Heart left ventricle (tissue), 16 donors: ENCODE results near the gene COA1. TPM values are rescaled to one million over a fixed set of nuclear protein-coding genes. Genes with fewer than 3 reads are reported as not detected.
A peak's percentile ranks its signal among the peaks of the same experiment; 100 is the strongest.

ENCODE experiments used
- ATAC-seq, 4 donors: fragments of 200-7000 bp; cut with Tn5 transposase; one replicate each; pipeline ENCODE4 v1.9.1; 2020 to 2022; ENCODE audit warnings: moderate library complexity in 4 of 4, mild to moderate bottlenecking in 3 of 4, moderate number of reproducible peaks in 1 of 4
- DNase-seq, 5 donors: peaks; one replicate each; pipeline ENCODE4 v3.0.0-alpha.2; 2020
- H3K27ac ChIP-seq, 12 donors: fragments of 200-600 bp; sonication (generic) in 4 of 12; one replicate each; pipeline versions ENCODE4 v1.5.0 to v1.8.0; 2016 to 2022; ENCODE audit warnings: mild to moderate bottlenecking in 2 of 12
- H3K27me3 ChIP-seq, 9 donors: fragments of 200-600 bp; sonication (generic) in 2 of 9; one replicate each; pipeline versions ENCODE4 v1.5.1 to v1.8.0; 2016 to 2022; ENCODE audit warnings: mild to moderate bottlenecking in 3 of 9
- H3K36me3 ChIP-seq, 9 donors: fragments of 200-600 bp; sonication (generic) in 2 of 9; one replicate each; pipeline versions ENCODE4 v1.5.0 to v1.8.0; 2018 to 2022; ENCODE audit warnings: mild to moderate bottlenecking in 2 of 9
- H3K4me1 ChIP-seq, 12 donors: fragments of 200-600 bp; sonication (generic) in 4 of 12; one replicate each; pipeline versions ENCODE4 v1.5.0 to v1.8.0; 2016 to 2022; ENCODE audit warnings: mild to moderate bottlenecking in 3 of 12
- H3K4me3 ChIP-seq, 12 donors: fragments of 200-600 bp; sonication (generic) in 4 of 12; one replicate each; pipeline versions ENCODE4 v1.5.0 to v1.8.0; 2017 to 2022; ENCODE audit warnings: mild to moderate bottlenecking in 9 of 12, moderate library complexity in 4 of 12
- H3K9me3 ChIP-seq, 12 donors: fragments of 200-600 bp; sonication (generic) in 4 of 12; one replicate each; pipeline versions ENCODE4 v1.5.0 to v1.8.0; 2016 to 2022; ENCODE audit warnings: mild to moderate bottlenecking in 1 of 12
- POLR2A ChIP-seq, 2 donors: fragments of 450-650 bp; IDR thresholded peaks; one replicate each; pipeline ENCODE4 v1.6.1; 2017; ENCODE audit warnings: antibody characterized with exemption in 2 of 2, mild to moderate bottlenecking in 2 of 2, moderate library complexity in 2 of 2
- WGBS, 4 donors: extraction: QIAGEN DNeasy Blood & Tissue Kit in 2 of 4; methylation state at CpG; one replicate each; pipeline versions ENCODE4 v1.1.5 to v1.1.7; 2013 to 2018; 5-methylcytosine and 5-hydroxymethylcytosine counted together
- intact Hi-C, 10 donors: fragments of 100-400 bp; cut with DNase I; formaldehyde crosslinking; loops; one replicate each; pipeline versions ENCODE4 v1.11.1 to v1.14.2; 2022
- polyA plus RNA-seq, 2 donors: library from polyadenylated mRNA; stranded (reverse); fragments of 200-250 nt; gene quantifications; one replicate each; pipeline ENCODE4 v1.2.3, GENCODE V29; 2013
- total RNA-seq, 9 donors: library from RNA; depleted of rRNA in 2 of 9; stranded (reverse); fragments of >200 nt in 2 of 9; fragmentation: NEBNext Ultra II Directional in 3 of 9; extraction: Animal tissue kit (Norgen Biotek cat#: 25700) in 3 of 9; gene quantifications; one replicate each; pipeline versions ENCODE4 v1.1.0 to v1.2.4, GENCODE V29; 2016 to 2023
- TF ChIP-seq, protein P1 (sequence below), 12 donors: fragments of 200-600 bp; sonication (generic) in 4 of 12; IDR thresholded peaks; one replicate each; pipeline versions ENCODE4 v1.5.0 to v1.8.0; 2018 to 2022; ENCODE audit warnings: antibody characterized with exemption in 12 of 12, mild to moderate bottlenecking in 5 of 12
- donor health status: ischemic (EF 13 %, LVEDD 7.1; RV severe dilation, severe dysfunction).
- donor health status: healthy with polysubstance abuse.
- donor health status: DM: no; HTN: yes; CAD: no.
- donor health status: DM: no; HTN: no; CAD: no.
- donor health status: ischemic (EF 25% LVEDD 6.9; RV normal size, moderate dysfunction).
- donor health status: ischemic (EF 25% LVEDD 5.7; RV mildly dilated, moderate dysfunction).
- donor health status: healthy.
- donor health status: DM: yes; HTN: yes; CAD: no.
- donor health status: ischemic (EF 35%, LVEDD 5.7; RV mildly dilated, moderate dysfunction).
- donor health status: nonischemic (EF 11% LVEDD 7.7; RV severe dilation, severe dysfunction).
- donor health status: DM: yes; HTN: yes; CAD: no.
- donor health status: PGD.
- donor health status: ischemic (EF 29% LVEDD 5.4; RV normal size, mild dysfunction).
- donor health status: nonischemic (EF 23%, LVEDD 6.1; RV moderate dilation, normal function).

COA1 gene
- total and polyA plus RNA-seq, 11 donors, result 57.5 to 81.2 (median 68.6) TPM

- DNase-seq (no peak), ATAC-seq (no peak)
- Histone ChIP-seq H3K4me3 (no peak overlapping the region), H3K36me3 (peaks cover 0 to 33% (median 7%) of the 10 kb centered on the region in 9 donors), H3K4me1 (peaks cover 10 to 76% (median 58%) of the 10 kb centered on the region in 12 donors), H3K27me3 (no peaks in the 10 kb centered on the region), H3K9me3 (no peaks in the 10 kb centered on the region), H3K27ac (peak overlapping the region in 11 of 12 donors; percentile 77 to 96 (median 89))
- WGBS, 4 donors, result 72 to 91% (median 86%) methylated on average over 3 of the region's 3 CpGs
- TF ChIP-seq POLR2A (IDR thresholded peaks at IDR 0.05), result no peak
- TF ChIP-seq, protein P1, sequence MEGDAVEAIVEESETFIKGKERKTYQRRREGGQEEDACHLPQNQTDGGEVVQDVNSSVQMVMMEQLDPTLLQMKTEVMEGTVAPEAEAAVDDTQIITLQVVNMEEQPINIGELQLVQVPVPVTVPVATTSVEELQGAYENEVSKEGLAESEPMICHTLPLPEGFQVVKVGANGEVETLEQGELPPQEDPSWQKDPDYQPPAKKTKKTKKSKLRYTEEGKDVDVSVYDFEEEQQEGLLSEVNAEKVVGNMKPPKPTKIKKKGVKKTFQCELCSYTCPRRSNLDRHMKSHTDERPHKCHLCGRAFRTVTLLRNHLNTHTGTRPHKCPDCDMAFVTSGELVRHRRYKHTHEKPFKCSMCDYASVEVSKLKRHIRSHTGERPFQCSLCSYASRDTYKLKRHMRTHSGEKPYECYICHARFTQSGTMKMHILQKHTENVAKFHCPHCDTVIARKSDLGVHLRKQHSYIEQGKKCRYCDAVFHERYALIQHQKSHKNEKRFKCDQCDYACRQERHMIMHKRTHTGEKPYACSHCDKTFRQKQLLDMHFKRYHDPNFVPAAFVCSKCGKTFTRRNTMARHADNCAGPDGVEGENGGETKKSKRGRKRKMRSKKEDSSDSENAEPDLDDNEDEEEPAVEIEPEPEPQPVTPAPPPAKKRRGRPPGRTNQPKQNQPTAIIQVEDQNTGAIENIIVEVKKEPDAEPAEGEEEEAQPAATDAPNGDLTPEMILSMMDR (IDR thresholded peaks at IDR 0.05), result no peak
- intact Hi-C loops, result loop anchor here in 4 of 10 donors (5.0 to 10.0 kb wide), 4 partner anchors 49 to 61 kb away; partner anchors contain the start of gene STK17A (in 2 of the 4)
Observed at GRCh38 chr7:43645699-43646226, 83.6 kb downstream of the COA1 start.

DNA sequence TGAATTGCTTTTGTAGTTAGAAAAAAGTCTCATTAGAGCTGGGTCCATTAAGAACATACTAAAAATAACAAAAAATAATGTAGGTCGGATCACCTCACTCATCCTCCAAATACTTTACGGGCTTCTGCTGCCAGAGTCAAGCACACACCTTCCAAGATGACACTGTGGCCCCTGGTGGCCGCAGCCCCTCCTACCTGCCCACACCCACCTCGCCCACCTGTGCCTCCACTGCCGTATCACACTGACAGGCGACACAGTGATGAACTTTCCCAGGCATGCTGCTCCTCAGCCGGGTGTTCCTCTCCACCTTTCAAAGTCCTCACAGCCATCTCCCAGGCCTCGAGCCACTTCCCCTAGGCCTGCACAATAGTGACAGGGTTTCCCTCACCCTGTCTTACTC, 85.5 kb downstream of the COA1 start:
- intact Hi-C loops, result loop anchor here in 3 of 10 donors (5.0 to 10.0 kb wide), 3 partner anchors 42 to 59 kb away; partner anchors contain the start of gene STK17A (in 2 of the 3)

GRCh38 chr7:43642897-43643630, 86.3 kb downstream of the COA1 start:
- intact Hi-C loops, result loop anchor here in 3 of 10 donors (5.0 to 10.0 kb wide), 3 partner anchors 41 to 58 kb away; partner anchors contain the start of gene STK17A (in 2 of the 3)
- no peak for ATAC-seq
- H3K4me3 ChIP-seq, result no peak overlapping the region
- H3K9me3 ChIP-seq, result no peaks in the 10 kb centered on the region
- peak in 1 of 5 donors; percentile 34 for DNase-seq
- peaks cover 0 to 50% (median 20%) of the 10 kb centered on the region in 9 donors for H3K36me3 ChIP-seq
- TF ChIP-seq POLR2A (IDR thresholded peaks at IDR 0.05), result no peak
- TF ChIP-seq, protein P1 (IDR thresholded peaks at IDR 0.05), result no peak
- peak overlapping the region in 1 of 12 donors; percentile 27 for H3K27ac ChIP-seq
- H3K4me1 ChIP-seq, result peaks cover 10 to 76% (median 44%) of the 10 kb centered on the region in 12 donors
- no peaks in the 10 kb centered on the region for H3K27me3 ChIP-seq
- 89 to 95% (median 92%) methylated on average over 11 to 13 of the region's 13 CpGs for WGBS, 4 donors

More for the DNA sequence above, 85.5 kb downstream of the COA1 start:
- DNase-seq (no peak), ATAC-seq (no peak)
- H3K36me3 ChIP-seq, result peaks cover 0 to 42% (median 13%) of the 10 kb centered on the region in 9 donors
- WGBS, 4 donors, result 82 to 92% (median 85%) methylated on average over 8 of the region's 8 CpGs
- H3K27ac ChIP-seq, result no peak overlapping the region
- H3K9me3 ChIP-seq, result no peaks in the 10 kb centered on the region
- TF ChIP-seq POLR2A (IDR thresholded peaks at IDR 0.05), result no peak
- TF ChIP-seq, protein P1 (IDR thresholded peaks at IDR 0.05), result no peak
- peaks cover 10 to 76% (median 52%) of the 10 kb centered on the region in 12 donors for H3K4me1 ChIP-seq
- H3K27me3 ChIP-seq, result no peaks in the 10 kb centered on the region
- H3K4me3 ChIP-seq, result no peak overlapping the region

GRCh38 chr7:43640679-43641078, 88.6 kb downstream of the COA1 start:
- intact Hi-C loops, result loop anchor here in 3 of 10 donors (5.0 to 10.0 kb wide), 3 partner anchors 38 to 56 kb away; partner anchors contain the start of gene STK17A (in 2 of the 3)
- no peaks in the 10 kb centered on the region for H3K27me3 ChIP-seq
- peak overlapping the region in 10 of 12 donors; percentile 36 to 72 (median 58) for H3K27ac ChIP-seq
- H3K4me1 ChIP-seq, result peaks cover 0 to 66% (median 25%) of the 10 kb centered on the region in 12 donors
- no peak overlapping the region for H3K4me3 ChIP-seq
- TF ChIP-seq, protein P1 (IDR thresholded peaks at IDR 0.05), result no peak
- H3K9me3 ChIP-seq, result no peaks in the 10 kb centered on the region
- DNase-seq, result no peak
- ATAC-seq, result no peak
- H3K36me3 ChIP-seq, result peaks cover 0 to 63% (median 41%) of the 10 kb centered on the region in 9 donors
- 94 to 98% (median 96%) methylated on average over 3 of the region's 3 CpGs for WGBS, 4 donors
